ENCODE data around the gene PHACTR1. TPM values are rescaled to one million over a fixed set of nuclear protein-coding genes. Genes with fewer than 3 reads are reported as not detected.

PHACTR1 gene
- total and polyA plus RNA-seq, 7 donors: 0.60 to 7.5 (median 3.7) TPM

- intact Hi-C loops (cut with DNase I): no loop called here
- no peak for DNase-seq
- WGBS, 2 donors: 91% methylated on average over 5 of the region's 5 CpGs
- Histone ChIP-seq H3K36me3 (no peaks in the 10 kb centered on the region), H3K27me3 (no peaks in the 10 kb centered on the region), H3K4me3 (no peak overlapping the region), H3K9me3 (no peaks in the 10 kb centered on the region), H3K27ac (no peak overlapping the region), H3K4me1 (no peaks in the 10 kb centered on the region)
- TF ChIP-seq POLR2A (IDR thresholded peaks at IDR 0.05) (no peak), EP300 (IDR thresholded peaks at IDR 0.05) (no peak)
Observed at GRCh38 chr6:13252790-13253189, 536.2 kb downstream of the PHACTR1 start.

GRCh38 chr6:13253272-13253671 is 536.7 kb downstream of the PHACTR1 start:
- no peaks in the 10 kb centered on the region for H3K27me3 ChIP-seq
- no peak overlapping the region for H3K27ac ChIP-seq
- TF ChIP-seq POLR2AphosphoS5 (IDR thresholded peaks at IDR 0.05) (no peak), CTCF (IDR thresholded peaks at IDR 0.05) (no peak), EP300 (IDR thresholded peaks at IDR 0.05) (no peak), POLR2A (IDR thresholded peaks at IDR 0.05) (no peak)
- no peaks in the 10 kb centered on the region for H3K36me3 ChIP-seq
- no peak for DNase-seq
- H3K4me1 ChIP-seq: no peaks in the 10 kb centered on the region
- intact Hi-C loops (cut with DNase I): no loop called here
- no peaks in the 10 kb centered on the region for H3K9me3 ChIP-seq
- 62 to 81% methylated on average over 1 of the region's 1 CpG for WGBS, 2 donors
- no peak overlapping the region for H3K4me3 ChIP-seq

GRCh38 chr6:13256266-13257001 is 539.9 kb downstream of the PHACTR1 start:
- Histone ChIP-seq H3K4me3 (no peak overlapping the region), H3K36me3 (no peaks in the 10 kb centered on the region), H3K27me3 (no peaks in the 10 kb centered on the region), H3K27ac (no peak overlapping the region), H3K9me3 (no peaks in the 10 kb centered on the region), H3K4me1 (no peaks in the 10 kb centered on the region)
- TF ChIP-seq CTCF (IDR thresholded peaks at IDR 0.05) (no peak), EP300 (IDR thresholded peaks at IDR 0.05) (no peak), POLR2AphosphoS5 (IDR thresholded peaks at IDR 0.05) (no peak), POLR2A (IDR thresholded peaks at IDR 0.05) (no peak)
- intact Hi-C loops (cut with DNase I): no loop called here
- no peak for DNase-seq
- WGBS, 2 donors: 91 to 96% methylated on average over 2 of the region's 2 CpGs

- intact Hi-C loops (cut with DNase I): no loop called here
- no peak for DNase-seq
- Histone ChIP-seq H3K4me1 (no peaks in the 10 kb centered on the region), H3K4me3 (no peak overlapping the region), H3K36me3 (no peaks in the 10 kb centered on the region), H3K9me3 (no peaks in the 10 kb centered on the region), H3K27me3 (no peaks in the 10 kb centered on the region), H3K27ac (no peak overlapping the region)
- WGBS, 2 donors: 70 to 91% methylated on average over 3 of the region's 3 CpGs
- TF ChIP-seq POLR2AphosphoS5 (IDR thresholded peaks at IDR 0.05) (no peak), EP300 (IDR thresholded peaks at IDR 0.05) (no peak), POLR2A (IDR thresholded peaks at IDR 0.05) (no peak), CTCF (IDR thresholded peaks at IDR 0.05) (no peak)
Observed at GRCh38 chr6:13259393-13259792, 542.8 kb downstream of the PHACTR1 start.

- H3K36me3 ChIP-seq: no peaks in the 10 kb centered on the region
- intact Hi-C loops (cut with DNase I): no loop called here
- no peaks in the 10 kb centered on the region for H3K4me1 ChIP-seq
- H3K27me3 ChIP-seq: no peaks in the 10 kb centered on the region
- no peak overlapping the region for H3K4me3 ChIP-seq
- TF ChIP-seq CTCF (IDR thresholded peaks at IDR 0.05) (no peak), EP300 (IDR thresholded peaks at IDR 0.05) (no peak)
- no peaks in the 10 kb centered on the region for H3K9me3 ChIP-seq
- WGBS, 2 donors: 75 to 91% methylated on average over 7 of the region's 7 CpGs
- no peak for DNase-seq
- no peak overlapping the region for H3K27ac ChIP-seq
Observed at GRCh38 chr6:13260101-13260598, 543.6 kb downstream of the PHACTR1 start.
